ENCODE data around the gene AOC2. TPM values are rescaled to one million over a fixed set of nuclear protein-coding genes. Genes with fewer than 3 reads are reported as not detected.

AOC2 gene
- polyA plus RNA-seq, 1 of the 3 experiments (the other 2 are of a cell fraction): 0.33 TPM

- Histone ChIP-seq H2AFZ (ENCODE audit: low read depth) (peak overlapping the region; percentile 98), H3K4me2 (peak overlapping the region; percentile 98), H3K9me3 (no peaks in the 10 kb centered on the region), H3K27ac (ENCODE audit: low read depth in 2 of 2, low read length in 1 of 2) (peak overlapping the region; percentile 74 to 86), H3K9me2 (no peaks in the 10 kb centered on the region), H3F3A (replicated peaks; ENCODE audit: insufficient read depth) (peaks cover 9% of the 10 kb centered on the region), H3K4me1 (ENCODE audit: control insufficient read depth in 1 of 2, insufficient read depth in 2 of 2, low read depth in 1 of 2, low read length in 1 of 2) (peaks cover 4 to 9% of the 10 kb centered on the region in 2 experiments; a peak in 3 of 4 replicates), H3K4me3 (ENCODE audit: low read depth in 2 of 2, low read length in 1 of 2) (peak overlapping the region; percentile 79 to 83), H3K79me2 (ENCODE audit: insufficient read depth) (peaks cover 49% of the 10 kb centered on the region), H3K9ac (peak overlapping the region; percentile 92), H3K27me3 (ENCODE audit: insufficient read depth) (no peaks in the 10 kb centered on the region), H3K36me3 (replicated peaks in 1 of 2; ENCODE audit: control insufficient read depth in 1 of 2, insufficient read depth in 2 of 2, low read length in 1 of 2) (peaks cover 11 to 20% of the 10 kb centered on the region in 2 experiments), H4K20me1 (ENCODE audit: insufficient read depth) (no peaks in the 10 kb centered on the region)
- ChIA-PET CTCF (interaction anchor here (0.6 to 4.3 kb wide), 4 partner anchors 8 to 165 kb away, joined by 4 to 33 read pairs (median 4); partner anchors contain the start of genes BECN1 and RPL27), POLR2A (interaction anchor here (1.0 kb wide), 1 partner anchor 9 kb away, joined by 3 read pairs; the partner anchor contains the start of gene BECN1)
- DNase-seq: peak; percentile 47
- no peak for TF ChIP-seq NFIC (IDR thresholded peaks at IDR 0.05; ENCODE audit: borderline replicate concordance)
- TF ChIP-seq SIN3A (IDR thresholded peaks at IDR 0.05; ENCODE audit: borderline replicate concordance, low read depth, low read length): no peak
- TF ChIP-seq JUND (IDR thresholded peaks at IDR 0.05): no peak
- TF ChIP-seq, protein P1, sequence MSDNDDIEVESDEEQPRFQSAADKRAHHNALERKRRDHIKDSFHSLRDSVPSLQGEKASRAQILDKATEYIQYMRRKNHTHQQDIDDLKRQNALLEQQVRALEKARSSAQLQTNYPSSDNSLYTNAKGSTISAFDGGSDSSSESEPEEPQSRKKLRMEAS (IDR thresholded peaks at IDR 0.05; ENCODE audit: low read depth): no peak
- 37% methylated on average over 9 of the region's 9 CpGs for WGBS (ENCODE audit: low lambda C conversion rate)
Observed at GRCh38 chr17:42832213-42832933, 12.0 kb upstream of the AOC2 start.

- Histone ChIP-seq H3F3A (replicated peaks; ENCODE audit: insufficient read depth) (peaks cover 9% of the 10 kb centered on the region), H3K4me1 (ENCODE audit: control insufficient read depth in 1 of 2, insufficient read depth in 2 of 2, low read depth in 1 of 2, low read length in 1 of 2) (peaks cover 4 to 9% of the 10 kb centered on the region in 2 experiments; a peak in 3 of 4 replicates), H3K36me3 (replicated peaks in 1 of 2; ENCODE audit: control insufficient read depth in 1 of 2, insufficient read depth in 2 of 2, low read length in 1 of 2) (peaks cover 19 to 28% of the 10 kb centered on the region in 2 experiments), H3K27me3 (ENCODE audit: insufficient read depth) (no peaks in the 10 kb centered on the region), H2AFZ (ENCODE audit: low read depth) (peak within 1 kb of the TSS; percentile 98), H3K79me2 (ENCODE audit: insufficient read depth) (peaks cover 49% of the 10 kb centered on the region), H3K9me2 (no peaks in the 10 kb centered on the region), H4K20me1 (ENCODE audit: insufficient read depth) (no peaks in the 10 kb centered on the region), H3K9ac (peak within 1 kb of the TSS; percentile 92), H3K4me2 (peak within 1 kb of the TSS; percentile 98), H3K9me3 (no peaks in the 10 kb centered on the region), H3K27ac (ENCODE audit: low read depth in 2 of 2, low read length in 1 of 2) (peak within 1 kb of the TSS; percentile 74 to 86), H3K4me3 (ENCODE audit: low read depth in 2 of 2, low read length in 1 of 2) (peak within 1 kb of the TSS; percentile 79 to 83)
- peak; percentile 94 for DNase-seq
- WGBS (ENCODE audit: low lambda C conversion rate): 3% methylated on average over 33 of the region's 71 CpGs
- POLR2A ChIA-PET: interaction anchor here (0.6 to 1.1 kb wide), 4 partner anchors 9 to 166 kb away, joined by 3 to 12 read pairs (median 4); partner anchors contain the start of gene BECN1
- CTCF ChIA-PET: interaction anchor here (1.1 to 4.3 kb wide), 7 partner anchors 9 to 255 kb away, joined by 4 to 33 read pairs (median 14); partner anchors contain the start of genes AOC2, BECN1 and RPL27
- TF ChIP-seq FOSL2 (IDR thresholded peaks at IDR 0.05; ENCODE audit: borderline replicate concordance, low read depth) (no peak), NFIC (IDR thresholded peaks at IDR 0.05; ENCODE audit: borderline replicate concordance) (no peak), POLR2AphosphoS5 (IDR thresholded peaks at IDR 0.05; ENCODE audit: low read depth, low read length) (peak; percentile 94), MXI1 (IDR thresholded peaks at IDR 0.05; ENCODE audit: low read depth, low read length) (peak; percentile 98), RAD21 (IDR thresholded peaks at IDR 0.05; ENCODE audit: low read length) (no peak), TEAD4 (IDR thresholded peaks at IDR 0.05; ENCODE audit: borderline replicate concordance, insufficient read depth) (no peak), EP300 (IDR thresholded peaks at IDR 0.05; ENCODE audit: borderline replicate concordance in 1 of 2, low read depth in 1 of 2, low read length in 1 of 2) (peak in 1 of 2 experiments; percentile 10; a peak in 1 of 4 replicates), USF1 (IDR thresholded peaks at IDR 0.05; ENCODE audit: borderline replicate concordance, low read depth) (peak; percentile 78)
- TF ChIP-seq, protein P2, sequence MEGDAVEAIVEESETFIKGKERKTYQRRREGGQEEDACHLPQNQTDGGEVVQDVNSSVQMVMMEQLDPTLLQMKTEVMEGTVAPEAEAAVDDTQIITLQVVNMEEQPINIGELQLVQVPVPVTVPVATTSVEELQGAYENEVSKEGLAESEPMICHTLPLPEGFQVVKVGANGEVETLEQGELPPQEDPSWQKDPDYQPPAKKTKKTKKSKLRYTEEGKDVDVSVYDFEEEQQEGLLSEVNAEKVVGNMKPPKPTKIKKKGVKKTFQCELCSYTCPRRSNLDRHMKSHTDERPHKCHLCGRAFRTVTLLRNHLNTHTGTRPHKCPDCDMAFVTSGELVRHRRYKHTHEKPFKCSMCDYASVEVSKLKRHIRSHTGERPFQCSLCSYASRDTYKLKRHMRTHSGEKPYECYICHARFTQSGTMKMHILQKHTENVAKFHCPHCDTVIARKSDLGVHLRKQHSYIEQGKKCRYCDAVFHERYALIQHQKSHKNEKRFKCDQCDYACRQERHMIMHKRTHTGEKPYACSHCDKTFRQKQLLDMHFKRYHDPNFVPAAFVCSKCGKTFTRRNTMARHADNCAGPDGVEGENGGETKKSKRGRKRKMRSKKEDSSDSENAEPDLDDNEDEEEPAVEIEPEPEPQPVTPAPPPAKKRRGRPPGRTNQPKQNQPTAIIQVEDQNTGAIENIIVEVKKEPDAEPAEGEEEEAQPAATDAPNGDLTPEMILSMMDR (IDR thresholded peaks at IDR 0.05): peak; percentile 14; the same call in 1 of the 2 replicates
- TF ChIP-seq, protein P1 (IDR thresholded peaks at IDR 0.05; ENCODE audit: low read depth): peak; percentile 99
- TF ChIP-seq, protein P3, sequence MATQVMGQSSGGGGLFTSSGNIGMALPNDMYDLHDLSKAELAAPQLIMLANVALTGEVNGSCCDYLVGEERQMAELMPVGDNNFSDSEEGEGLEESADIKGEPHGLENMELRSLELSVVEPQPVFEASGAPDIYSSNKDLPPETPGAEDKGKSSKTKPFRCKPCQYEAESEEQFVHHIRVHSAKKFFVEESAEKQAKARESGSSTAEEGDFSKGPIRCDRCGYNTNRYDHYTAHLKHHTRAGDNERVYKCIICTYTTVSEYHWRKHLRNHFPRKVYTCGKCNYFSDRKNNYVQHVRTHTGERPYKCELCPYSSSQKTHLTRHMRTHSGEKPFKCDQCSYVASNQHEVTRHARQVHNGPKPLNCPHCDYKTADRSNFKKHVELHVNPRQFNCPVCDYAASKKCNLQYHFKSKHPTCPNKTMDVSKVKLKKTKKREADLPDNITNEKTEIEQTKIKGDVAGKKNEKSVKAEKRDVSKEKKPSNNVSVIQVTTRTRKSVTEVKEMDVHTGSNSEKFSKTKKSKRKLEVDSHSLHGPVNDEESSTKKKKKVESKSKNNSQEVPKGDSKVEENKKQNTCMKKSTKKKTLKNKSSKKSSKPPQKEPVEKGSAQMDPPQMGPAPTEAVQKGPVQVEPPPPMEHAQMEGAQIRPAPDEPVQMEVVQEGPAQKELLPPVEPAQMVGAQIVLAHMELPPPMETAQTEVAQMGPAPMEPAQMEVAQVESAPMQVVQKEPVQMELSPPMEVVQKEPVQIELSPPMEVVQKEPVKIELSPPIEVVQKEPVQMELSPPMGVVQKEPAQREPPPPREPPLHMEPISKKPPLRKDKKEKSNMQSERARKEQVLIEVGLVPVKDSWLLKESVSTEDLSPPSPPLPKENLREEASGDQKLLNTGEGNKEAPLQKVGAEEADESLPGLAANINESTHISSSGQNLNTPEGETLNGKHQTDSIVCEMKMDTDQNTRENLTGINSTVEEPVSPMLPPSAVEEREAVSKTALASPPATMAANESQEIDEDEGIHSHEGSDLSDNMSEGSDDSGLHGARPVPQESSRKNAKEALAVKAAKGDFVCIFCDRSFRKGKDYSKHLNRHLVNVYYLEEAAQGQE (IDR thresholded peaks at IDR 0.05; ENCODE audit: low read depth, low read length): no peak; the same call in 1 of the 2 replicates
- TF ChIP-seq, protein P4, sequence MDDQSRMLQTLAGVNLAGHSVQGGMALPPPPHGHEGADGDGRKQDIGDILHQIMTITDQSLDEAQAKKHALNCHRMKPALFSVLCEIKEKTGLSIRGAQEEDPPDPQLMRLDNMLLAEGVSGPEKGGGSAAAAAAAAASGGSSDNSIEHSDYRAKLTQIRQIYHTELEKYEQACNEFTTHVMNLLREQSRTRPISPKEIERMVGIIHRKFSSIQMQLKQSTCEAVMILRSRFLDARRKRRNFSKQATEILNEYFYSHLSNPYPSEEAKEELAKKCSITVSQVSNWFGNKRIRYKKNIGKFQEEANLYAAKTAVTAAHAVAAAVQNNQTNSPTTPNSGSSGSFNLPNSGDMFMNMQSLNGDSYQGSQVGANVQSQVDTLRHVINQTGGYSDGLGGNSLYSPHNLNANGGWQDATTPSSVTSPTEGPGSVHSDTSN (IDR thresholded peaks at IDR 0.05): no peak
Observed at GRCh38 chr17:42832934-42833766, 11.2 kb upstream of the AOC2 start, which contains the start of gene PSME3. TSS of gene PSME3 (plus strand) at chr17:42833397. CDS start at chr17:42833632, 235 bp downstream.
